Activated T-cell treated with anti-CD3 and anti-CD28 coated beads, Interleukin-2, amount 50 U/mL, for 48 hours (primary cell): ENCODE results near the gene GABPB2.

Source experiments
- DNase-seq, 2 experiments: peaks; one replicate each; pipeline ENCODE4 v3.0.0-alpha.2; 2020

The GABPB2 gene

DNA sequence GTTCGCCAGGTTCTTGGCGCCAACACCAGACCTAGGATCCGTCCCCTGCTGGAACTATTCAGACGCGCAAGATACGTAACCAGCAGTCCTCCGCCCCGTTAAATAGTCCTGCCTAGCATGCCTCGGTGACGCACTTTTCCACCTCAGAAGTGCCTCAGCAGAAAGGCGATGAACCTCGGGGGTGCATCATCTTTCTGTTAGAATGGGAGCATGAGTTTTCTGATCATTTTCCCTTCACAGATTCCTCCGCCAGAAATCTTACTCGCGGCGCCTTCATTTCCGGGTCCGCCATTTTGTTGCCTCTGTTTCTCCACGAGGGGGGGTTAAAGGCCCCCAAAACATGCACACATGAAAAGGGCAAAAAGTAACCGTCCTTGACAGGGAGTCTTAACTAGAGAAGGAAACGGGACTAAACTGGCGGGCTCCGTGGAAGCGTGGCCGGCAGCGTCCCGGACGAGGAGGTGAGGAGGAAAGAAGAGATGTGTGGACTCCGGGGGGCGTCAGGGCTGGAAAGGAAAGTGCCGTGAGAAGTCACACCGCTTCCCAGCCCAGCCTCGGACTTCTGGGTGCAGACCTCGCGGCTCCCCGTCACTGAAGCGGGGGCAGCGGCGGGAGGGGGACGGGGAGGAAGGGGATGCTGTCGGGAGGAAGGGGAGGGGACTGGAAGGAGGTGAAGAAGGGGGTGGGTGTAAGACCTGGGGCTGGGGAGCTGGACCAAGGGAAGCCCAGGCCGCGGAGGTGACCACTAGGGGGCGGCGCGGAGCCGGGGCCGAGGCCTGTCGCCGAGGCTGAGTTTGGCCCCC lies at the start of gene GABPB2:
TSS of gene GABPB2 (plus strand) at position 288 of the 803 bp plus-strand sequence. CDS start 17,429 bp downstream, outside the sequence.
- peak; percentile 91 to 94 for DNase-seq

DNA sequence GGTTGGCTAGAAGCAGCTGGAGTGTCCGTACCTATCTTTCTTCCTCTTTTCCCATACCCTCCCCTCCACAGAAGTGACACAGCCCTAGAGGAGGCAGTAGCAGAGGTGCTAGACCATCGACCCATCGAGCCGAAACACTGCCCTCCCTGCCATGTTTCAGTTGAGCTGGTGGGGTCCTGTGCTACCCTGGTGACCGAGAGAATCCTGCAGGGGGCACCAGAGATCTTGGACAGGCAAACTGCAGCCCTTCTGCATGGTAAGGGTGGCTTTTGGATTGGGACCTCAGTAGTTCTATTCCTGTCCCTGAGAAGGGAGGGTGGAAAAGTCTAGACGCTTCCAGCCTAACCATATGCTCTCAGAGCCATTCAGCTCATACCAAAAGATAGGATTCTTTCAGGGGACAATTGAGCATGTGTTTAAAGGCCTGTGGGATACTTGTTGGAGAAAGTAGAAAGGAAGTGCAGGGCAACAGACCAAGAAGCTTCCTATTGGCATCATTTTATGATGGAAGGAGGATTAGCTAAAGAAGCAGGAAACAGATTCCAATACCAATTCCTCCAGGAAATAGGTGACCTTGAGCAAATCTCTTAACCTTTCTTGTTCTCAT lies 45.9 kb upstream of the GABPB2 start:
- peak; percentile 85 to 88 for DNase-seq

DNA sequence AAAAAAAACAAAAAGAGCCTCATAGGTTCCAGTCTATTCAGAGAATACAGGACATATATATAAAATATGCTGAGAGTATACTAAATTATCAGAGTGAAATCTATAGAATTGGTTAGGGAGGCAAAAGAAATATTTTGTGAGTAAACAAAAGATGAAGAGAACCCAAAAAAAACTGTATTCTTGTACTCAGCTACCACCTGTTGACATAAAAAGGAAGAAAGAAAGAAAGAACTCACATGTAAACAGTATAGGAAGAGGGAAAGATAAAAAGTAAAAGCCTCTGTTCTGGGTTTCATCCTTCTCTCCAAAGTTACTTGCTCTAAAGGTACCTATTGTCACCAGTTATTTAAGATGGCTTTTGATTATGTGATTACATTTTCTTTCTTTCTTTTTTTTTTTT lies 44.1 kb upstream of the GABPB2 start:
- no peak for DNase-seq

DNA sequence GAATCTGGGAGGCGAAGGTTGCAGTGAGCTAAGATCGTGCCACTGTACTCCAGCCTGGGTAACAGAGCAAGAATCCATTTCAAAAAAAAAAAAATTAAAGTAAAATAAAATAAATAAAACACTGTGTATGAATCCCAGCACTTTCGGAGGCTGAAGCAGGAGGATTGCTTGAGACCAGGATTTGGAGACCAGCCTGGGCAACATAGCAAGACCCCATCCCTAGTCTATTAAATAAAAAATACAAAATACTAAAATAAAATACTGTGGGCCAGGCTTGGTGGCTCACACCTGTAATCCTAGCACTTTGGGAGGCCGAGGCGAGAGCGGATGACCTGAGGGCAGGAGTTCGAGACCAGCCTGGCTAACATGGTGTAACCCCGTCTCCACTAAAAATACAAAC lies 38.4 kb upstream of the GABPB2 start:
- DNase-seq: no peak

DNA sequence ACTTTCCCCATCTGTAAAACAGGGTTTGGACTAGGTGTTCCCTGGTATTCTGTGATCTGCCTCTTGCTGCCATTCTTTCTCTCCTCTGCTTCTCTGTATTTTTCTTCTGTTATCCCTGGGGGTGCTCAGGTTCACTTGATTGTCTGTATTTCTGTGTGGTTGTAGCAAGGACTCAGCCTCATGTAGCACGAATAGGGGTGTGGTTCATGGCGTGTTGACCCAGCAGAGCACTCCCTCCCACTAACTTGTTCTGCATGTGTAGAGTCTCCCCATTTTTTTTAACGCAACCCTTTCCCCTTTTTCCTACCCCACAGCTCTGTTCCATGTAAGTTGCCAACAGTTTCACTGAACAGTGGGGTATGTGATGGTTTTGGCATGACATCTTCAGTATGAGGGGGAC lies 35.4 kb upstream of the GABPB2 start:
- no peak for DNase-seq

DNA sequence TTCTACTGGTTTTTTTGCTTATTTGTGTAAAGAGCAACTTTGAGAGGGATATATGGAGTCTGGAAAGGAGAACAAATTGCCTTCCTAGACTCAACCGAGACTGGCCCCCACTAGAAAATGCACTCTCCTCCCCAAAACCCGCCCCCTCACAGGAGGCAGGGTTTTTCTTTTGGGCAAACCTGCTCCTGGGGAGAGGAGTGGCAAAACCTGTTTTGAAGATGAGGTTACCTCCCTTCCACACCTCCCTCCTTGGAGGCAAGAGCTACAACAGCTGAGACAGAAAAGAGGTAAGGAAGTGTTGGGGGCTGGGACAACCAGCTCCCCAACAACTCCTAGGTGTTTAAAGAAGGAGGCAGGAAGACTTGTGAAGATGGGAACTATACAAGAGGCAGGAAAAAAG lies 34.2 kb upstream of the GABPB2 start, which contains the start of gene BNIPL:
TSS of gene BNIPL (plus strand) at position 231 of the 400 bp plus-strand sequence. CDS start at position 371, 140 bp downstream.
- no peak for DNase-seq

DNA sequence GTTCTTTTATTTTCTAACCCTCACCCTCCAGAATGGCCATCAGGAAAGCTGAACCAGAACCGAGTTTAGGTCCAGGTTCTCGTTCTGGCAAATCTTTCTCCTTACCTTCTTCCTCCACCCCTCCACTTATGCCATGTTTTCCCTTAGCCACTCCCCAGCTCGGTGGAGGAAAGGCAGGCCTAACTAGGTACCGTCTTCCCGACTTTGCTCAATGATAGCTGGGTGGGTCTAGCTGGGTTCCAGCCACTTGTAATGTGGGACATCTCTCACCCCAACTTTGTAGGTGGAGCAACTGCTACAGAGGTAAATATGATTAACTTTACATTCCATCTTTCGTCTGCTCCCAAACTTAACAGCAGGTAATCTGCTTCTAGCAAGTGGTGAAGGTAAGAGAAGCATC lies 33.5 kb upstream of the GABPB2 start:
- no peak for DNase-seq

DNA sequence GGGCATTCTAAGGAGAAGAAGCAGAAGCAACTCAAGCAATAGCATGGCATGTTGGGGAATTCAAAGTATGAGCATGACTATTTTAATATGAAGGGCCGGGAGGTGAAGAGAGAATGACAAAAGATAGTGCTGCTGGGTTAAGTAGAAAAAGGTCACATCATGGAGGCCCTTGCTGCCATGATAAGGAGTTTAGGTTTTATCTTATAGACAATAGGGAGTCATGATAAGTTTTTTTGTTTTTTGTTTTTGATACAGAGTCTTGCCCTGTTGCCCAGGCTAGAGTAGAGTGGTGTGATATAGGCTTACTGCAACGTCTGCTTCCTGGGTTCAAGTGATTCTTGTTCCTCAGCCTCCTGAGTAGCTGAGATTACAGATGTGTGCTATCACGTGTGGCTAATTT lies 31.0 kb upstream of the GABPB2 start:
- no peak for DNase-seq

DNA sequence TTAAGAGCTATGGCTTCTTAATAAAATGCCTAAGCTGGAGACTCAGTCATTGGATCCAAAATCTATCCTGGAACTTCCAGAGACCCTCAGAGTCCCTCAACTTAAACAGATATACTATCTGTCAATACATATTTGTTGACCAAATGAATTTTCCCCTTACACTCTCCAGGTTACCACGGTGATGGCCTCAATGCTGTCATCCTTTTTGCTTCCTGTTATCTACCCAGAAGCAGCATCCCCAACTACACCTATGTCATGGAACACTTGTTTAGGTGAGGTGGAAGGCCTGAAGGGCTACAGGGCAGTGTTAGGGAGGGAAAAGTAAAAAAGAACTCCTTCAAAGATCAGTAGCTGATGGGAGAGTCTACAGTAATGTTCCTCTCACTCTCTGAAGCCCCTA lies 27.4 kb upstream of the GABPB2 start:
- no peak for DNase-seq

DNA sequence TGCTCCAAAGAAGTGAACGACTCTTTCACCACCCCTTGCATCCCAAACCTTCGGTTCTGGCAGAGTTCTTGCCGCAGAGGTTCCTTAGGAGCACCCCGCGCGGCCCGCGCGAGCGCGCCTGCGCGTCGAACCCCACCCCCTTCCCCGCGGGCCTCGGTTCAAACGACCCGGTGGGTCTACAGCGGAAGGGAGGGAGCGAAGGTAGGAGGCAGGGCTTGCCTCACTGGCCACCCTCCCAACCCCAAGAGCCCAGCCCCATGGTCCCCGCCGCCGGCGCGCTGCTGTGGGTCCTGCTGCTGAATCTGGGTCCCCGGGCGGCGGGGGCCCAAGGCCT lies 23.0 kb upstream of the GABPB2 start, which contains the start of gene C1orf56:
TSS of gene C1orf56 (plus strand) at position 161 of the 334 bp plus-strand sequence. CDS start at position 258, 97 bp downstream.
- DNase-seq: peak; percentile 70 to 74

DNA sequence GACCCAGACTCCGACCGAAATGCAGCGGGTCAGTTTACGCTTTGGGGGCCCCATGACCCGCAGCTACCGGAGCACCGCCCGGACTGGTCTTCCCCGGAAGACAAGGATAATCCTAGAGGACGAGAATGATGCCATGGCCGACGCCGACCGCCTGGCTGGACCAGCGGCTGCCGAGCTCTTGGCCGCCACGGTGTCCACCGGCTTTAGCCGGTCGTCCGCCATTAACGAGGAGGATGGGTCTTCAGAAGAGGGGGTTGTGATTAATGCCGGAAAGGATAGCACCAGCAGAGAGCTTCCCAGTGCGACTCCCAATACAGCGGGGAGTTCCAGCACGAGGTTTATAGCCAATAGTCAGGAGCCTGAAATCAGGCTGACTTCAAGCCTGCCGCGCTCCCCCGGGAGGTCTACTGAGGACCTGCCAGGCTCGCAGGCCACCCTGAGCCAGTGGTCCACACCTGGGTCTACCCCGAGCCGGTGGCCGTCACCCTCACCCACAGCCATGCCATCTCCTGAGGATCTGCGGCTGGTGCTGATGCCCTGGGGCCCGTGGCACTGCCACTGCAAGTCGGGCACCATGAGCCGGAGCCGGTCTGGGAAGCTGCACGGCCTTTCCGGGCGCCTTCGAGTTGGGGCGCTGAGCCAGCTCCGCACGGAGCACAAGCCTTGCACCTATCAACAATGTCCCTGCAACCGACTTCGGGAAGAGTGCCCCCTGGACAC lies 22.5 kb upstream of the GABPB2 start:
- DNase-seq: peak; percentile 75 to 79

DNA sequence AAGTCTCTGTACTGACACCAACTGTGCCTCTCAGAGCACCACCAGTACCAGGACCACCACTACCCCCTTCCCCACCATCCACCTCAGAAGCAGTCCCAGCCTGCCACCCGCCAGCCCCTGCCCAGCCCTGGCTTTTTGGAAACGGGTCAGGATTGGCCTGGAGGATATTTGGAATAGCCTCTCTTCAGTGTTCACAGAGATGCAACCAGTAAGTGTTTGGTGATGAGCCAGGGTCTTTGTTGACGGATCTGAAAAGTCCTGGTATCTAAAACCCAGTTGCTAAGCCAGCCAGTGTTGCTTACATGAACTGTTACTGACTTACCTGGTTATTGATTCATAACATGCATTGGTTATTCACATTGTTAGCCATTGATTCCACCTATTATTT lies 21.9 kb upstream of the GABPB2 start:
- DNase-seq: no peak

DNA sequence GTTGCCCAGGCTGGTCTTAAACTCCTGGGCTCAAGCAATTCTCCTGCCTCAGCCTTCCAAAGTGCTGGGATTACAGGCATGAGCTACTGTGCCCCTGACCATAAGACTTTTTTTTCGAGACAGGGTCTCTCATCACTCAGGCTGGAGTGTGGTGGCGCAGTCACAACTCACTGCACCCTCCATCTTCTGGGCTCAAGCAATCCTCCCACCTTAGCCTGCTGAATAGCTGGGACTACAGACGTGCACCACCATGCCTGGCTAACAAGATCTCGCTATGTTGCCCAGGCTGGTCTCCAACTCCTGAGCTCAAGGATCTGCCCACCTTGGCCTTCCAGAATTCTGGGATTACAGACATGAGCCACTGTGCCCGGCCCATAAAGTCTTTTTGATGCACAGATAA lies 21.1 kb upstream of the GABPB2 start:
- no peak for DNase-seq

DNA sequence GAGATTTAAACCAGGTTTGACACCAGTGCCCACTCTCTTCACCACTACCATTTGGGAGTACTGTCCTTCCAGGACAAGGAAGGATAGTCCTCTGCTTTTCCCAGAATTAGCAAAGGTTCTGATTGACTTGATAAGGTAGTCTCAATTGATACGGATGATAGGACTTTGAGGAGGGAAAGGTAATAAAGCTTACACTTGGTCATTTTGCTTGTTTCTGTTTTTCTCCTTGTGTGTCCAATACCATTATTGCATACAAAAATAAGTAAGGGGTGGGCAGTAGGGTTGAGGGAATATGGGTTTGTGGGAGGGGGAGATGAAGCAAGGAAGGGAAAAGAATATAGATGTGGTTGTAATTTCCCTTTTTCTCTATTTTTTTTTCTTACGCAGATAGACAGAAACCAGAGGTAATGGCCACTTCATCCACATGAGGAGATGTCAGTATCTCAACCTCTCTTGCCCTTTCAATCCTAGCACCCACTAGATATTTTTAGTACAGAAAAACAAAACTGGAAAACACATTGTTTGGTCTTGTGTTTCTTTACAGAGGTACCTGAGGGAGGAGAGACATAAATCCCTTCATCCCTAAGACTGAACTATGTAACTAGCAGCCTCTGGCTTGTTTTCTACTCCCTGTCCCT lies 20.4 kb upstream of the GABPB2 start:
- DNase-seq: no peak

DNA sequence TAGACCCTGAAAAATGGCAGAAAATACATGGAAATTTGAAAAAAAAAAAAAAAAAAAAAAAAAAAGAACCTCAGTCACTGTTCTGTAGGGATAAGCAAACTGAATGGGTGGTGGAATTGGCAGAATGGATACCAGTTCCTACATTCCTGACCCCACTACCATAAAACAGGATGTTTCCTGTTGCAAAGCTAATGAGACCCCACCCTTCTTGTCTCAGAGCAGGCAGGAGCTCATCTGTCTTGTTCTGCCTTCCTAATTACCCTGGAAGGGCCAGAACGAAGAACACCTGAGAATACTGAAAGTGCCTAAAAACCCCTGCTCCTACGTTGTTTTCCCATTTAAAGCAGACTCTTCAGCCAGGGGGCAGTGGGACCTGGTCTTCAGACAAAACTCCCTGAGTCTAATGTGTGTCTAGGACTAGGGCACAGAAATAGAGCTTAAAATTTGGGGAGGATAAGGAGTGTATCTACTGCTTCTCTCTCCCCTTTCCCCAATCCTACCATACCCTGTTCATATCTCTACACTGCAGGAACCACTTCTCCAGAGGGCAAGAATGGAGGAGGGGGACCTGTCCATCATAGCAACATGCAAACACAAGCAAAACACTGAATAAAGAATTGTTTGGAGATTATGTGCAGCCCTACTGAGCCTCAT lies 19.1 kb upstream of the GABPB2 start:
- no peak for DNase-seq

DNA sequence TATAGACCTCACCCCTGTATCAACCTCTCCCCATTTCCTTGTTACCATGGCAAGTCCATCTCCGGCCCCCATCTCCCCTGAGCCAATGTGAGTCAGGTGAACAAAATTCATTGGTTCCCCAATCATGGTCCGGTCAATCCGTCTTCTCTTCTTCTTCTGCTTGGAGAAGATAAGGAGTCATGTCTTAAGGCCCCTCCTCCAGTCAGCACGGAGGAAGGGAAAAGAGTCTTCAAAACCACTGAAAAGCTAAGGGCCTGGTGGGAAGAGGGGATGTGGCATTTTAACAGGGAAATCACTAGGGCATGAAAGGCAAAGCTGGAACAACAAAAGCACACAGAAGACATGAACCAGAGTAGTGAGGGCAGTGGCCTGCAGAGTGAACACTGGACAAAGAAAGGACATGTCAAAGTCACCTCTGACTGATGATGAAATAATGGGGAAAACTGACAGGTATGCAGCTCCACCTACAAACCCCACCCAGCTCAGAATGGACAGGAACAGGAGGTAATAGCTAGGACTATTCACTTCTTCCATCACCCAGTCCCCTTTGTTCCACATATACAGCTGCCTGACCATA lies 15.5 kb upstream of the GABPB2 start:
- DNase-seq: no peak

DNA sequence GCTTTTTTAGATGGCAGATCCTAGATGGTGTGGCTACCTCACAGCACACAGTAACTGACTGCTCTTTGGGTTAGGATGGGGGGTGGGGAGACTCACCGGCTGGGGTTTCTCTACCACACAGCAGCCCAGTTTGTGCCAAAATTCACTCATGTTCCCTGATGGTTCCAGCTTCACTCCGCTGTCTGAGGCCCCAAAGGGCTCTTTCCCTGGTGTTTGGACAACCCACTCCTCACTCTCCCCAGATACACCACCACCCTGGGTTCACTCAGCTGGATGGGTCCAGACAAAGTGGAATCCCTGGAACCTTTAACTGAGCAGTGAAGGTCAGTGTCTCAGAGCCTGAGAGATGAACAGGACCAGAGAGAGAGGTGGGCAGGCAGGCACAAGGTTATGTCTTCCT lies 15.0 kb upstream of the GABPB2 start:
- DNase-seq: no peak

DNA sequence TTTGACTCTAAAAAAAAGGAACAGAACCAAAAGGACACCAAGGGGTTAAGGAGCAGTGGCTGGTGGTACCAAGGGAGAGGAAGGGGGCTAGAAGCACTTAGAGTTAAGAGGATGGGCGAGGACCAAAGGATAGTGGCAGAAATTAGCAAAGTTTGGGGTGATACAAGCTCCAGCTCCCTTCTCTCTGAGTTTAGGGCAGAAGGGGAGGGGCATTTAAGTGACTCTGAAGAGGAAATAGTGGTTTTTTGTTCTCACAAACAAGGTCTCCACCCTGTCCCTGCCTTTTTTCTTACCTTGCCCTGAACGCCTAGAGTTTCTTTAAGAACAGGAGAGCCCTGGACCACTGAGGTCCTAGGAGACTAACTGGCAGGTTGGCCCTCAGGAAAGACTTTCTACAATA lies 14.4 kb upstream of the GABPB2 start:
- DNase-seq: no peak

DNA sequence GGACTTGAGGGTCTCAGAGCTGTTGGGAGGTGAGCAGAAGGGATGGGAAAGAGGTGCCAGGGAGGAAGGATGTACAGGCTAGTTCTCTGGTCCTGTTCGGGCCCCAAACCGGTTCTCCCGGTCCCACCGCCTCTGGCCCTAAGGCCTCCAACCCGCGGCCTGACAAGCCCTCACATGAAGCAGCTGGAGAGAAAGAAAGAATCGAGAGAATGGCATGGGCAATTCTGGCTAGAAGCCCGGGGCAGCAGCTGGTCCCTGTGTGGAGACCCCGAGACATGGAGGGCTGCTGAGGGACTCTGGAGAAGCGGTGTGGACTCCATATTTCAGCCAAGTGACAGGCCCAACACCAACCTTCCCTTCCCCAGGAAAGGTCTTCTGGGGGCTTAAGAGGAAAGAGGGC lies 11.9 kb upstream of the GABPB2 start:
- DNase-seq: peak; percentile 44 to 47

DNA sequence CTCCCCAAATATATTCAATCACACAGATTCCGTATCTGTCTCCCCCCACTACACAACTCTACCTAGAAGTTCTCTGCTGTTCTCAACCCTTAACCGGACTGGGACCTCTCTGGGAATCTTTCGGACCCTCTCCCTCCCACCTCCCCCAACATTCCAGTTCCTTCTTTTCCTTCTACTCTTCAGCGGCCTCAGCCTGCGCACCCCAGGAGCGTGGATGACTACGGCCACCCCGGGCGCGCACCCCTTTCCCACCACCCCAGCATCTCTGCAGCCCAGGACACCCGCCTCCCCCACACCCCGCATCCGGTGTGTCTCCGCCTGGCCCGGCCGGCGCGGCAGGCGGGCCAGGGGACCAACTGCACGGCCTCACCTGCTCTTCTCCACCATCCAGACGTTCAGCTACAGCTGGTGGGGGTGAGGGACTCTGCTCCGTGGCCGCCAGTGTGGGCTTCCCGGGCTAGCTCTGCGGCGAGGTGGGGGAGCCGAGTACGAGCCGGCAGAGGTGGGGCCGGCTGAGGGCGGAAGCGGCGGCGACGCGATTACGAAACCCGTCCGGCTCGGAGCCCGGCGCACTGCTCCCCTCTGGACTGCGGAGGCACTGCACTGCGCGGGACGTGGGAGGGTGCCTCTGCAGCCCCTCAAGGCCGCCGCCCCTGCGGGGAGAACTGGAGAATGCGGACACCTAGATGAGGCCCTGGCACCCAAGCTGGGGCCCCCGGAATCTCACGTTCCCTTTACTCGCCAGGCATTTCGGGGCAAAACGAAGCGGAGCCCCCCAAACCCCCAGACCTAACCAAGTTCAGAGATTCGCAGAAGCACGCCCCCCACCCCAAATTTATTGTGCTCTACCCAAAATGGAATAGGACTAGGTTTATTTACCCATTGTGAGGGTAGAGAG lies 11.2 kb upstream of the GABPB2 start, which contains the start of gene CDC42SE1:
TSS of gene CDC42SE1 (minus strand) at position 514 of the 898 bp plus-strand sequence. CDS start 3,892 bp downstream, outside the sequence.
- DNase-seq: peak; percentile 86 to 91

DNA sequence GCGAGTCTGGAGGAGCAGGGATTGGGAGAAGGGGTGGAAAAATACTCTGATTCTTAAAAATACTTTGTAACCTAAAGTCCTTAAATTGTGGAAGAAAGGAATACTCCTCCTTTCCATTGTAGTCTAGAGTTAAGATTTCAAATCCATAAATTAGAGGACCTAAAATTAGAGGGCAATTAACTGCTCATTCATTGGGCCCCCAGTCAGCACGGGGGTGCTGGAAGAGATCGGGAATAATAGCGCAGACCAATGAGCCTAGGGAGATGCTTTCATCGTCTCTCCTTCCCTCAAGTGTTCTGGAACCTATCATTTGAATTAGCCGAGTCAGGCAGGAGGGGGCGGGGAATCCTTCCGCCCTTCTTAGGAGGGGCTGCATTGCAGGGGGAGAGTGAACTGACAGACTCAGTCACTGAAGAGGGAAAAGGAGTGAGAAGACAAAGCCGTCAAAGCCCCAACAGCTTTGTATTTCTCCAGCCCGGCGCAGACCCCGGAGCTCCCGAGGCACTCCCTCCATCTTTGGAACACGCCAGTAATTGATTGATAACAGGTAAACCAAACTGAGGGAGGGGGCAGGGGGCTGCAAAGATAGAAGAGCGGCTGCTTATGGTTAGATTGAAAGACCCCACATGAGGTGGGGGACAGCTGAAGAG lies 10.4 kb upstream of the GABPB2 start, which contains the start of gene MLLT11:
TSS of gene MLLT11 (plus strand) at position 391 of the 650 bp plus-strand sequence. CDS start 6,828 bp downstream, outside the sequence.
- DNase-seq: peak; percentile 56 to 59
